Gastrocnemius medialis (tissue), 4 donors: Measurements from ENCODE around the gene PXT1. TPM values are rescaled to one million over a fixed set of nuclear protein-coding genes. Genes with fewer than 3 reads are reported as not detected.
"Not testable (repeated sequence)": the region's sequence is repeated elsewhere in the genome, so short reads cannot be mapped to it uniquely, and the experiment has no call there.

Experiments used
- ATAC-seq, 2 donors: fragments of 150-250 bp; one replicate each; pipeline ENCODE4 v1.9.1; 2016
- DNase-seq, 2 donors: peaks; one replicate each; pipeline ENCODE4 v3.0.0-alpha.2; 2019
- H3K27ac ChIP-seq, 4 donors: fragments of 200-600 bp; sonication (generic); 1 replicate in 1 of 4; 2 replicates in 3 of 4; pipeline ENCODE4 v1.5.1; 2016 to 2018; ENCODE audit warnings: mild to moderate bottlenecking in 2 of 4, moderate library complexity in 1 of 4
- H3K27me3 ChIP-seq, 3 donors: fragments of 200-600 bp; sonication (generic) in 2 of 3; 1 replicate in 1 of 3; 2 replicates in 2 of 3; pipeline versions ENCODE4 v1.5.1 to v1.6.0; 2016 to 2019; ENCODE audit warnings: mild to moderate bottlenecking in 1 of 3, moderate library complexity in 1 of 3
- H3K36me3 ChIP-seq, 2 donors: fragments of 200-600 bp; sonication (generic) in 1 of 2; one replicate each; pipeline ENCODE4 v1.5.1; 2017 to 2018
- H3K4me1 ChIP-seq, 2 donors: fragments of 200-600 bp; sonication (generic) in 1 of 2; one replicate each; pipeline ENCODE4 v1.5.1; 2016 to 2017; ENCODE audit warnings: mild to moderate bottlenecking in 2 of 2
- H3K4me3 ChIP-seq, 4 donors: fragments of 200-600 bp; sonication (generic) in 3 of 4; 1 replicate in 1 of 4; 2 replicates in 3 of 4; pipeline ENCODE4 v1.5.1; 2016 to 2019; ENCODE audit warnings: mild to moderate bottlenecking in 2 of 4
- H3K9me3 ChIP-seq, 3 donors: fragments of 200-600 bp; sonication (generic) in 2 of 3; 1 replicate in 1 of 3; 2 replicates in 2 of 3; pipeline ENCODE4 v1.5.1; 2016 to 2019
- CTCF ChIP-seq, 5 experiments: fragments of 450-650 bp in 3 of 5; fragments of 200-600 bp in 2 of 5; sonication (generic) in 2 of 5; IDR thresholded peaks in 4 of 5; conservative IDR thresholded peaks in 1 of 5; 1 replicate in 4 of 5; 2 replicates in 1 of 5; pipeline ENCODE4 v1.5.1; 2016 to 2019; ENCODE audit warnings: antibody characterized with exemption in 5 of 5, mild to moderate bottlenecking in 3 of 5, moderate library complexity in 3 of 5
- POLR2A ChIP-seq, 2 donors: fragments of 450-650 bp; IDR thresholded peaks; one replicate each; pipeline ENCODE4 v1.6.1; 2017; ENCODE audit warnings: antibody characterized with exemption in 2 of 2, mild to moderate bottlenecking in 2 of 2, moderate library complexity in 2 of 2
- in situ Hi-C, 4 donors: fragments of 200-750 bp; cut with MboI; loops; one replicate each; pipeline versions ENCODE4 v1.15.0 to v1.8.0; 2017; ENCODE audit warnings: low sequenced_read_pairs in 4 of 4
- intact Hi-C: fragments of 100-400 bp; cut with DNase I; formaldehyde crosslinking; loops from one replicate; pipeline ENCODE4 v1.15.1; 2023; ENCODE audit warnings: low total_unique reads
- total RNA-seq, 4 donors: library from RNA; depleted of rRNA; stranded (reverse); fragments of >200 nt; gene quantifications; one replicate each; pipeline versions ENCODE4 v1.1.0 to v1.2.3, GENCODE V29; 2016

Gene PXT1
- total RNA-seq, 4 donors from 2014 or later: not detected

GRCh38 chr6:36463676-36464075 lies 21.0 kb upstream of the PXT1 start:
- in situ Hi-C loops (no loop called here), intact Hi-C loops (no loop called here)

DNA sequence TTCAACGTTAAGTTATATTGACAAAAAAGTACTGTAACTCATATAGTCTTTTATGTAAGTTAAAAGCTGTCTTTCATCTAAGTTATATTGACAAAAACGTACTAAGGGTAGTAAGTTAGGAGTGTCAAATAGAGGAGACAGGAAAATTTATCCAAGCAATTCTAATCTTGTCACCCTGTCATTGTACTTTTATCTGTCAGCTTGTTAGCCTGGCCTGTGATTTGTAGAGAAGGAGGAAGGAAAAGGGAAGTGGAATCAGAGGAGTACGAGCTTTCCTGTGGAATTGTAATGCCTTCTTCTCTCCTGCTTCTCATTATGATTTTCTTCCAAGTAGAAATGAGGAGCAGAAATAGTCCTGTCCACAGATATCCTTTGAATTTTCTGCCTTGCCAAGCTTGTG lies 19.0 kb upstream of the PXT1 start:
- intact Hi-C loops: no loop called here
- ATAC-seq (no peak), DNase-seq (no peak)
- H3K4me1 ChIP-seq: peaks cover 9 to 13% of the 10 kb centered on the region in 2 donors
- in situ Hi-C loops: no loop called here
- H3K9me3 ChIP-seq: no peaks in the 10 kb centered on the region
- H3K27ac ChIP-seq: no peak overlapping the region
- no peaks in the 10 kb centered on the region for H3K36me3 ChIP-seq
- TF ChIP-seq CTCF (IDR thresholded peaks at IDR 0.05 in 4 of 5, conservative IDR thresholded peaks at IDR 0.05 in 1 of 5): no peak
- no peak for TF ChIP-seq POLR2A (IDR thresholded peaks at IDR 0.05)
- H3K4me3 ChIP-seq: no peak overlapping the region
- no peaks in the 10 kb centered on the region for H3K27me3 ChIP-seq

More at GRCh38 chr6:36463676-36464075, 21.0 kb upstream of the PXT1 start:
- no peak for DNase-seq
- Histone ChIP-seq H3K27me3 (no peaks in the 10 kb centered on the region), H3K36me3 (no peaks in the 10 kb centered on the region), H3K9me3 (no peaks in the 10 kb centered on the region), H3K4me1 (peaks cover 9 to 13% of the 10 kb centered on the region in 2 donors), H3K4me3 (no peak overlapping the region), H3K27ac (no peak overlapping the region)
- no peak for ATAC-seq
- TF ChIP-seq CTCF (IDR thresholded peaks at IDR 0.05 in 4 of 5, conservative IDR thresholded peaks at IDR 0.05 in 1 of 5) (no peak), POLR2A (IDR thresholded peaks at IDR 0.05) (no peak)

DNA sequence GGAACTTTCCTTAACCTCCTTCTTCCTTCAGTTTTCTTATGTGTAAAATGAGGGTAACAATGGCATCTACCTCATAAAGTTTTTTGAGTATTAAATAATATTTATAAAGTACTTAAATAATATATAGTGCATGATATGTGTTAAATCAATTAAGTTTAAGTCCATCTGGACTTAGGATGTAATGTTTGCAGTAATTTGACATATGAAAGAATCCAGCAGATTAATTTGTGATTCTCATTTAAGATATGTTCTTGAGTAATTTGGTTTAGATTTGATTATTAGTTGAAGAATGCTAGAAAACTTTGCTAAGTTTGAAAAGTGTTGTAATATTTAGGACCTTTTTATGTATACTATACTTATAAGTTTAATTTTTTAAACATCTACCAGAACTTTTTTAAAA lies 18.3 kb upstream of the PXT1 start:
- in situ Hi-C loops (no loop called here), intact Hi-C loops (no loop called here)
- no peak overlapping the region for H3K4me3 ChIP-seq
- H3K27me3 ChIP-seq: no peaks in the 10 kb centered on the region
- no peaks in the 10 kb centered on the region for H3K36me3 ChIP-seq
- H3K4me1 ChIP-seq: peaks cover 9 to 13% of the 10 kb centered on the region in 2 donors
- no peaks in the 10 kb centered on the region for H3K9me3 ChIP-seq
- no peak for TF ChIP-seq POLR2A (IDR thresholded peaks at IDR 0.05)
- no peak overlapping the region for H3K27ac ChIP-seq
- DNase-seq: no peak
- ATAC-seq: no peak

DNA sequence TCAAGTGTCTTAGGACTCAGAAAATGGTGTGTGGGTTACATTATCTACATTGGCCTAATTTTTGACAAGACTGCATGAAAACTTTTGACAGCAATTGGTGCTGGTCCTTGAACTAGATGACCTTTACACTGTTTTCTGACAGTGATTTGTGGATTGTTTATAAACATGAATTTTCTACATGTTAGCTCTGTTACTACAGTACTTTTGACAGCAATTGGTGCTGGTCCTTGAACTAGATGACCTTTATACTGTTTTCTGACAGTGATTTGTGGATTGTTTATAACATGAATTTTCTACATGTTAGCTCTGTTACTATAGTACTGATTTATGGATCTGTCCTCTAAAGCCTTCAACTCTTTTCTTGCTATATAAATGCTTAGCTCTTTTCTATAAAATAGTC lies 16.8 kb upstream of the PXT1 start:
- in situ Hi-C loops (no loop called here), intact Hi-C loops (no loop called here)
- peaks cover 13 to 16% of the 10 kb centered on the region in 2 donors for H3K4me1 ChIP-seq
- DNase-seq: no peak
- no peaks in the 10 kb centered on the region for H3K27me3 ChIP-seq
- H3K9me3 ChIP-seq: no peaks in the 10 kb centered on the region
- H3K27ac ChIP-seq: no peak overlapping the region
- no peaks in the 10 kb centered on the region for H3K36me3 ChIP-seq
- ATAC-seq: no peak
- TF ChIP-seq POLR2A (IDR thresholded peaks at IDR 0.05) (no peak), CTCF (IDR thresholded peaks at IDR 0.05 in 4 of 5, conservative IDR thresholded peaks at IDR 0.05 in 1 of 5) (no peak)
- H3K4me3 ChIP-seq: no peak overlapping the region

DNA sequence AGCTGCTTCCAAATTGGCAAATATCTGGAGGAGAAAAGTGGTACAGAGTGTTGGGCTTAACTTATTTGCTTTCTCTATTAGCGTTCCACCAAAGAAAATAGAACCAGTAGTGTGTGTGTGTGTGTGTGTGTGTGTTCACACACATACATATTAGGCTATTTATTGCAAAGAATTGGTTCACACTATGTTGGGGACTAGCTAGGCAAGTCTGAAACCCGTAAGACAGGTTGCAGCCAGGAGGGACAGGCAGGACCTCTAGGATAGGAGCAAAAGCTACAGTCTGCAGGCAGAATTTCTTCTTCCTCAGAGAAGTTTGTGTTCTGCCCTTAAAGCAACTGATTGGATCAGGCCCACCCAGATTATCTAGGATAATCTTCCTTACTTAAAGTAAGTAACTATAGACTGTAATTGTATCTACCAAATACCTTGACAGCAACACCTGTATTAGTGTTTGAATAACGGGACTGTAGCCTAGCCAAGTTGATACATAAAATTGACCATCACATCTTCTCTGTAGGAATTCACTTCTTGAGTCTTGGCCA lies 12.9 kb upstream of the PXT1 start:
- in situ Hi-C loops (no loop called here), intact Hi-C loops (no loop called here)
- H3K9me3 ChIP-seq: no peaks in the 10 kb centered on the region
- no peak overlapping the region for H3K4me3 ChIP-seq
- H3K27me3 ChIP-seq: no peaks in the 10 kb centered on the region
- ATAC-seq (no peak), DNase-seq (no peak)
- H3K27ac ChIP-seq: no peak overlapping the region
- TF ChIP-seq POLR2A (IDR thresholded peaks at IDR 0.05) (no peak), CTCF (IDR thresholded peaks at IDR 0.05 in 4 of 5, conservative IDR thresholded peaks at IDR 0.05 in 1 of 5) (no peak)
- peaks cover 0 to 7% of the 10 kb centered on the region in 2 donors for H3K36me3 ChIP-seq
- peaks cover 8 to 16% of the 10 kb centered on the region in 2 donors for H3K4me1 ChIP-seq

- H3K36me3 ChIP-seq: peaks cover 0 to 16% of the 10 kb centered on the region in 2 donors
- DNase-seq, H3K4me3 ChIP-seq, in situ Hi-C loops, ATAC-seq, H3K27me3 ChIP-seq, intact Hi-C loops, H3K27ac ChIP-seq, H3K4me1 ChIP-seq, H3K9me3 ChIP-seq: not testable (repeated sequence)
Observed at GRCh38 chr6:36452897-36453296, 10.2 kb upstream of the PXT1 start.

DNA sequence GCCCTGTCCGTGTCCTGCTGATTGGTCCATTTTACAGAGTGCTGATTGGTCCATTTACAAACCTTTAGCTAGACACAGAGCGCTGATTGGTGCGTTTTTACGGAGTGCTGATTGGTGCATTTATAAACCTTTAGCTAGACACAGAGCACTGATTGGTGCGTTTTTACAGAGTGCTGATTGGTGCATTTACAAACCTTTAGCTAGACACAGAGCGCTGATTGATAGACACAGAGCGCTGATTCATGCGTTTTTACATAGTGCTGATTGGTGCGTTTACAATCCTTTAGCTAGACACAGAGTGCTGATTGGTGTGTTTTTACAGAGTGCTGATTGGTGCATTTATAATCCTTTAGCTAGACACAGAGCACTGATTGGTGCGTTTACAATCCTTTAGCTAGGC lies 6.5 kb upstream of the PXT1 start:
- DNase-seq, H3K4me3 ChIP-seq, ATAC-seq, H3K9me3 ChIP-seq, H3K27ac ChIP-seq, H3K27me3 ChIP-seq: not testable (repeated sequence)
- H3K4me1 ChIP-seq: peaks cover 15 to 16% of the 10 kb centered on the region in 2 donors
- in situ Hi-C loops (loop anchor here in 2 of 4 donors (25.0 kb wide), 2 partner anchors 138 to 238 kb away; partner anchors contain the start of genes CDKN1A (in 1 of the 2), RAB44 (in 1 of the 2) and SRSF3 (in 1 of the 2)), intact Hi-C loops (loop anchor here (10.0 kb wide), 1 partner anchor 306 kb away; no protein-coding TSS in a partner anchor)
- H3K36me3 ChIP-seq: peaks cover 0 to 16% of the 10 kb centered on the region in 2 donors
